Kidney capillary endothelial cell (primary cell): Measurements from ENCODE around the gene DDIT4.
"Not testable (repeated sequence)": the region's sequence is repeated elsewhere in the genome, so short reads cannot be mapped to it uniquely, and the experiment has no call there.

Source experiments
- DNase-seq: peaks from one replicate; pipeline ENCODE4 v3.0.0-alpha.2; 2018; ENCODE audit warnings: low spot score

Gene DDIT4

GRCh38 chr10:72249176-72249862, 24.4 kb upstream of the DDIT4 start:
- DNase-seq: not testable (repeated sequence)

DNA sequence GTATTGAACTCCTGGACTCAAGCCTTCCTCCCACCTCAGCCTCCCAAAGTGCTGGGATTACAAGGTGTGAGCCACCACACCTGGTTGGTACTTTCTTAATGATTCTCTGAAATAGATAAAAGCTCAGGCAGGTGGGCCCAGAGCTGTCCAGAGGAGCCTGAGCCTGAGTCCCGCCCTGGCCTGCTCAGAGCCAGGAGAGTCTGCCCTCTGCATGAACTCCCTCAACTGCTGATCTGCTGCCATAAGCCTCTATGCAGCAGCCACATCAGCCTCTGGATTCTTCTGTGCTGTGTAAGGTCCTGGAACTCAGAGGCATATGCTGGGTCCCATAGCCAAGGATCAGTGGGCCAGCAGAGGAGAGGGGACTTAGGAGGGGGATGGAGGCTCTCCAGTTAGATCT, 23.1 kb upstream of the DDIT4 start:
- no peak for DNase-seq

- DNase-seq: no peak
These were observed 22.1 kb upstream of the DDIT4 start for GRCh38 chr10:72251635-72252034.

DNA sequence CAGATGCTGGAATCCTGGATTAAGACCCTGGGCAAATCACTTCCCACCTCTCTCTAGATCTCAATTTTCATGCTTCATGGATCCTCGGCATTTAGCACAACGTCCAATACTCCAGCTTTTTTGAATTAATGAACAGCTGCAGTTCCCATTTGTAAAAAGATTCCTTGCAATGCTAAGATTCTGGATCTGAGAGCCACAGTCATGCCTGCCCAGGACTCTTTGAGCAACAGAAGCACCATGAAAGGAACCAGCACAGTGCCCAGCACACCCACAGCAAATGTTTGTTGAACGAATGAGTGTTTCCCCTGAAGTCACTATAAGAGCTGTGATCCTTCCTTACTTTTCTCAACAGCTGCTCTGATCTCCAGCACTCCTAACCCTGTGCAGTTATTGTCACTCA, 20.8 kb upstream of the DDIT4 start:
- DNase-seq: no peak

GRCh38 chr10:72253578-72253977, 20.1 kb upstream of the DDIT4 start:
- DNase-seq: no peak

- DNase-seq: no peak
These were observed 18.7 kb upstream of the DDIT4 start for GRCh38 chr10:72254813-72255568.

DNA sequence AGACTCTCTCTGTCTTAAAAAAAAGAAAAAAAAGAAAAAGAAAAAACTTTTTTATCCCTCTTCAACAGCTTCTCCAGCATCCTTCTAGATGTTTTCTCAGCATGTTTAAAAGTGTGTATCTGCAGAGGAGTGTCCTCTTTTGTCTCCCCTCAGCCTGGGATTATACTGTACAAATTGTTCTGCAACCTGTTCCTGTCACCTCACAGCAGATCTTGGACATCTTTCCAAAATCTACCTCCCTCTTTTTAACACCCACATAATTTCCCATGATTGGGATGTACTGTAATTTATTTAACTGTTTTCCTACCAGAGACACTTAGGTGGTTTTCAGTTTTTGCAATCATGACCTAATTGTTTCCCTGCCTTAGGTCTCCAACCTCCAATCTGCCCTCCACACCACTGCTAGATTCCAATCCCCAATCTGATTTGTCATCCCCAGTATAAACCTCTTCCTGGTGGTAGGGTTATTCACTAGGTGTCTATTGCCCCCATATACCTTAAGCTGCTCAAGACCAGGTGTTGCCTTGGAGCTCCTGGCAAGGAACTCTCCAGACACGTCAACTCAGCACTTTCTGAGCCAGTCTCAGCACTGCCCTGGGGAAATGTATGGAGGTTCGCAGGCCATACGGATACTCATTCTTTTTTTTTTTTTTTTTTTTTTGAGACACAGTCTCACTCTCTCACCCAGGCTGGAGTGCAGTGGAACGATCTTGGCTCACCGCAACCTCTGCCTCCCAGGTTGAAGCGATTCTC, 17.6 kb upstream of the DDIT4 start:
- DNase-seq: no peak

DNA sequence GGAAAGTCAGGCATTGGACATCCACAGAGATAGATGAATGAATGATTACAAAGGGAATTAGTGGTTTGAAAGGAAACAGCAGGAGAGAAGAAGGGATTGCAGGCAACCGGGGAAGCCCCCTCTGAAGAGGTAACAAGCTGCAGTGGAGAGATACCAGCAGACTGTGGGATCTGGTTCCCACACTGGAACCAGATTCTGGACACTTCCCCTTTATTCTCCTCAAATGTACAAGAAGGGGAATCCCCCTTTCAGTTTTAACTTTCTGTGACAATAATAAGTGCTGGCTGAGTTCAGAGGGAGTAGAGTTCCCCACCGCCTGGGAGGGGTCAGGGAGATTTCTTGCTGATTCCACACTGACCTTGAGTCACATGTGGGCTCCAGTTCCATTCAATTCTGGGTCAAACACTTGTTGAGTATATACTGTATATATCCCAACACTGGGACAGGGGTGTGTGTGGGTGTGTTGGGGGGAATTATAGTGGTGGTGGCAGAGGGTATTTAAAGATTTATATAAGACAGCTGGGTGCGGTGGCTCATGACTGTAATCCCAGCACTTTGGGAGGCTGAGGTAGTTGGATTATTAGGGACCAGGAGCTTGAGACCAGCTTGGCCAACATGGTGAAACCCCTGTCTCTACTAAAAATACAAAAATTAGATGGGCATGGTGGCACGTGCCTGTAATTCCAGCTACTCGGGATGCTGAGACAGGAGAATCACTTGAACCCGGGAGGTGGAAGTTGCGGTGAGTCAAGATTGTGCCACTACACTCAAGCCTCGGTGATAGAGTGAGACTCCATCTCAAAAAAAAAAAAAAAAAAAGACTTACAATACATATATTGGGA, 16.5 kb upstream of the DDIT4 start:
- no peak for DNase-seq

- no peak for DNase-seq
These were observed 15.1 kb upstream of the DDIT4 start for GRCh38 chr10:72258617-72259016.

- no peak for DNase-seq
These were observed 14.1 kb upstream of the DDIT4 start for GRCh38 chr10:72259491-72260238.

DNA sequence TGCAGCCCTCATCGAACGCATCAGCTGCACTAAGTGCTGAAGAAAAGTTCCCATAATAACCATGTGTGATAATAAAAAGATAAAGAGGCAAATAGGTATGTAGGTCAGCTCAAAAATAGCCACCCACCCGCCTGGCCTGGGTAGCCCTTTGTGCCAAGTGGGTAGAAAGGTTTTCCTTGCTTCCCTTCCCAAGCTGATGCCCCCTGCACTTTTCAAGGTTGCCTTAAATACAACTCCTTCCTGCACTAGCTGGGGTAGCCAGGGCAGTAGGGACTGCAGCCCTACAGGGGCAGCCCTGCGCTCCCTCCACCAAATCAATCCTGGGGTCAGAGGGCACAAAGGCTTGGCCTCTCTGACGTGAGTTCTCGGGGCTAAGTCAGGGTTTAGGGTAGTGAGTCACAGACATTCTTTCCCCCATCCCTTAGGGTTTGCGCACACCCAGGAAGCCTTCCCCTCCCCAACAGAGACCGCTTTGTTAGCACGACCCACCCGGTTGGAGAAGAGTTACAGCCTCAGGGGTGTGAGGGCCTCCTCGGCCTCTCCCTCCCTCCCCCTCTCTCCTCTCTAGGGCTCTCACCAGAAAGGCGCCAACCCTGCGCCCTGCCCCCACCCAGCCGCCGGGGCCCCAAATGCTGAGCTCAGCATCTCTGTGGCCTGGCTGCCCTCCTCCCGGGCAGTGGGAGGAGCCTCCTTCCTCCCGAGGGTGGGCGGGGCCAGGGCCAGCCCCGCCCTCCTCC, 13.3 kb upstream of the DDIT4 start:
- DNase-seq: no peak

- DNase-seq: no peak
These were observed 12.5 kb upstream of the DDIT4 start for GRCh38 chr10:72260976-72261783.

DNA sequence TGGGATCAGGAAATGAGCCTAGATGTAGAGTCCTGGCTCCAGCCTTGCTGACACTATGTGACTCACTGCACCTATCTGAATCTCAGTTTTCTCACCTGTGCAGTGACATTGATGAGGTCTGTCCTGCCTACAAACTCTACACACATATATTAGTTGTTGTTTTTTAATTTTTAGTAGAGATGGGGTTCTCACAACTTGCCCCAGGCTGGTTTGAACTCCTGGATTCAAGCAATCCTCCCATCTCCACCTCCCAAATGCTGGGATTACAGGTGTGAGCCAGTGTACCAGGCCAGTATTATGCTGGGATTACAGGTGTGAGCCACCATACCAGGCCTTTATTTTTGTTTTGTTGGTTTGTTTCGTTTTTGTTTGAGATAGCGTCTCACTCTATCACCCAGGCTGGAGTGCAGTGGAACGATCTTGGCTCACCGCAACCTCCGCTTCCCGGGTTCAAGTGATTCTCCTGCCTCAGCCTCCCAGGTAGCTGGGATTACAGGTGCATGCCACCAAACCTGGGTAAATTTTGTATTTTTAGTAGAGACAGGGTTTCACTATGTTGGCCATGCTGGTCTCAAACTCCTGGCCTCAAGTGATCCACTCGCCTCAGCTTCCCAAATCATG, 11.8 kb upstream of the DDIT4 start:
- DNase-seq: no peak

- no peak for DNase-seq
These were observed 10.0 kb upstream of the DDIT4 start for GRCh38 chr10:72263613-72264241.

GRCh38 chr10:72264536-72264935, 9.2 kb upstream of the DDIT4 start:
- no peak for DNase-seq

DNA sequence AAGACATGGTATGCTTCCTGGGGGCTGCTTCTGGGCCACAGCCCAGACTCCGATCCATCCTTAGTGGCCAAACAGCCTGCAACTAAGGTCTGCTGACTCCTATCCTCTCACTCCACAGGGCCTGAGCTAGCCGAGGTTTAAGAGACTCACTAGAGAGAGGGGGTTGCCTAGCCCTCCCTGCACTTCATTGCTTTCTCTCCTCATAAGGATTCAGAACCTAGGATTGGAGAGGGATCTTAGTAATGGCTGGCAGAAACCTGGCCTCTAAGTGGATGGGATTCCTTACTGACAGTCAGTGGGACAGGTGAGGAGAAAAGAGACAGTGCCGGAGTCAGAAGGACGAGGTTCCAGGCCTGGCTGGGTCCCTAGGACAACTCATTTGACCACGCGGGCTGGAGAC, 8.2 kb upstream of the DDIT4 start:
- DNase-seq: no peak

GRCh38 chr10:72265990-72266865, 7.5 kb upstream of the DDIT4 start:
- no peak for DNase-seq

DNA sequence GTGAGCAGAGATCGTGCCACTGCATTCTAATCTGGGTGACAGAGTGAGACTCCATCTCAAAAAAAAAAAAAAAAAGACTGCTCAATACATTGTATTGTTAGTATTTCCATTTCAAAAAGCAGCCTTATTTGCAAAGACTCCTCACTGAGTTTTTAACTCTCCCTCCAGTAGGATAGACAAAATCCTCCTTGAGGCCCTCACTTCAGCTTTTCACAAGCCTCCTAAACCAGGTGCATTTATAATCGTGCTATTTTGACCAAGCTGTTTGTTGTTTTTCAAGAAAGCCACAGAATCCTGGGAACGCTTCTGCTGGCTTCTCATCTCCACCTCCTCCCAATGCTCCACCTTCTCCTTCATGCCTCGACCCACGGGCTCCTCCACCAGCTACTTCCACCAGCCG, 6.3 kb upstream of the DDIT4 start:
- no peak for DNase-seq
